ENCODE data around the gene CSNK1G3.

CSNK1G3 gene

DNA sequence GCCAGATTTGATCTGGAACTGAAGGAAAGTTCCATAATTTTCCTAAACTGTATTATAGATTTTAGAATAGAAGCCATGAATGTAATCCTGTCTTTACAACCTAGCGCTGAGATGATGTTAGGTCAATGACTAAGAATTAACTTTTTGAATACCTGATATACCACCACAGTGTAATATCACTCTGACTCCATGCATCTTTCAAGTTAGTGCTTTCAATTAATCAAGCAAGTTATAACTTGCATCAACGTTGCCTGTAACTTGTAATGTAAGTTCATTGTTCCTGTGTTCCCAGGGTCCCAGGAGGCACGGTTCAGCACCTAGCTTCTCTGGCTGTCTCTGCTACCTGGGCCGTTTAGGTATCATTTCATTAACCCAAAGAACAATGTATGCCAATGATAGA is 139.3 kb downstream of the CSNK1G3 start:
- no peak for DNase-seq

DNA sequence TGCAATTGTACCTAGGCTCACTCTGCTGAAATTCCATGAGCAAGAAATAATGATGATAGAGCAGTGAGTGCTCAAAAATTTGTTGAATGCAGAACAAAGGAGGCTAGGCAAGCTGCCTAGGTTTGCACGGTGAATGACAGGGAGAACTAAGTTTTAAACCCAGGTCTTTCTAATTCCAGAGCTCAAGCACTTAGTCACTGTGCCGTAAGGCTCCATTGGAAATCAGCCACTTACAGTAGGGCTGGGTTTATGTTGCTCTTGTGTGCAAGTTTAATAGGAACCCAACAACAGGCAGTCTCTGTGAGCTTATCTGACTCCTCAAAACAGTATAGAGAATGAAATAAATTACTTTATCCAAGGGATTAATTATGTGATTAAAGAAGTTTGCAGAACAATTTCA is 147.0 kb downstream of the CSNK1G3 start:
- DNase-seq, result no peak

DNA sequence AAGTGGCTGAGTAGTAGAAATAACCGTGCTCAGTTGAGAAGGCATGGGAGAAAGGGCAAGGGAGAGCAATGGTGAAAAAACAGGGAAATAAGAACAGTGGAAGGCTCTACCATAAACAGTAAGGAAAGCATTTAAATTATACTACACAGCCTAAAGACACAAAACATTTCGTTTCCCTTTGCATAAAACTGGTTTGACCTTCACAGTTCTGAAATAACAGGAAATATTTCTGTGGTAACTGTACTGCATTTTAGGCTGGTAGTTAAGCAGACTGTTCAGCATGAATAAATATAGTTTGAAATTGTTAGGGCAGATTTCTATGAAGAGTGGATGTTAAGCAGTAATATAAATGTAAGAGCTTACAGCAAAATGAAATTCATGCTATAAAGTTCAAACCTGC is 147.5 kb downstream of the CSNK1G3 start:
- DNase-seq, result no peak

DNA sequence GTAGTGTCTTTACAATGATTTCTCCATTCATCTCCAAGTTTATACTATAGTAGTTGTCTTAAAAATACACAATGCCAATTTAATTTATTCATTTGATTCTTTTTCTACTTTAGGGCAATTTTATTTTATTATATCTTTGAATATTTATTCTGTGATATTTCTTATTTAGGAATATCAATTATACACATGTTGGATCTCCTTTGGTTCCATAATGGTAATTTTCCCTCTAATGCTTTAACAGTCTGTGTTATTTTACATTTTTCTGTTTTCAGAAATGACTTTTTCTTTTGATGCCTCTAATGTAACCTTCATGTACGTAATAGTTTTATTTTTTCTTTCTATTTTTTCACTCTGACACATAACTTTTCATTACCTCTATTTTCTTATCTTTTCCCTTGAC is 153.0 kb downstream of the CSNK1G3 start:
- no peak for DNase-seq

DNA sequence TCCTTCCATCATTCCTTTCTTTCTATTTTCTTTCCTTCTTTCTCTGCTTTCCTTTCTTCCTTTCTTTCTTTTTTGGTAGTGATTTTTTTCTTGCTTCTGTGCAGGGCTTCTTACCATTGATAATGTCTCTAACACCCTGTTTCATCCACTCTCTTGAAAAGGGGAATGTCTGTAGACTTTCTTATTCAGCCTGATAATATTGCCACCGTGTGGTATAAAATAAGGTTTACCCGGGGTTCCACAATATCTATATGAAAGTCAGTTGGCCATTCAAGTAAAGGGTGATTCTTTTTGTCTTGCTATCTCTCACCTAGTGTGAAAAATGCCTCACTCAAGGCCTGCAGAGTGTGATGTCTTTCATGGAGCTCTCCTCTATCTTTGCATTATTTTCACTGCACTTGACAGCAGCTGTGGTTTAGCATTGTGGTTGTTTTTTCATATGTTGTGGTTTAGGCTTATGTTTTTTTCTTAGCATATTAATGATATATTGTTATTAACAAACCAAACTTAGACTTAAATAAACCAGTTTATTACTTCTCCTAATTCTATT is 153.9 kb downstream of the CSNK1G3 start:
- no peak for DNase-seq
